Inflammatory macrophage (primary cell): ENCODE data around the gene MAPKAPK2.

ENCODE experiments used
- DNase-seq, 2 donors: peaks; one replicate each; pipeline ENCODE4 v3.0.0-alpha.2; 2020 to 2022

The MAPKAPK2 gene

GRCh38 chr1:206661161-206661820 lies 23.4 kb upstream of the MAPKAPK2 start:
- DNase-seq, result no peak

- no peak for DNase-seq
Measured at GRCh38 chr1:206662396-206663092, 22.2 kb upstream of the MAPKAPK2 start.

DNA sequence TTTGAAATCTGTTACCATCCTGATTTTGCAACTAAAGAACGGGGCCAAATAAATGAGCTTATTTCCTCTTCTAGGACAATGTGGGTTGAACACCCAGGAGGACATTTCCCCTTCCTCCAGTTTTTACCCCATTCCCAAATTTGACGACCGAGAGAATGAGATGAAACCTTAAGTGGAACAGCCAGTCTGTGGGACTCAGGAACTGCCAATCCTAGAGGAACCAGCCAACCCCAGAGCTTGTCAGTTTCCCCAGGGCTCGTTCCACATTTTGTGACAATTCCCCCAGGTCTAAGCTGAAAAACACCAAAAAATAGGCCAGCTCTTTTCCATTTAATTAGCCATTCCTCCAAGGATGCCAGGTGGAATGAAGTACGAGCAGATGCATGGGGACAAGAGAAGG lies 21.3 kb upstream of the MAPKAPK2 start:
- peak; percentile 29 to 35 for DNase-seq

GRCh38 chr1:206663832-206664652 lies 20.7 kb upstream of the MAPKAPK2 start:
- DNase-seq, result peak; percentile 60 to 65

- DNase-seq, result no peak
Measured at GRCh38 chr1:206664740-206665139, 20.0 kb upstream of the MAPKAPK2 start.

DNA sequence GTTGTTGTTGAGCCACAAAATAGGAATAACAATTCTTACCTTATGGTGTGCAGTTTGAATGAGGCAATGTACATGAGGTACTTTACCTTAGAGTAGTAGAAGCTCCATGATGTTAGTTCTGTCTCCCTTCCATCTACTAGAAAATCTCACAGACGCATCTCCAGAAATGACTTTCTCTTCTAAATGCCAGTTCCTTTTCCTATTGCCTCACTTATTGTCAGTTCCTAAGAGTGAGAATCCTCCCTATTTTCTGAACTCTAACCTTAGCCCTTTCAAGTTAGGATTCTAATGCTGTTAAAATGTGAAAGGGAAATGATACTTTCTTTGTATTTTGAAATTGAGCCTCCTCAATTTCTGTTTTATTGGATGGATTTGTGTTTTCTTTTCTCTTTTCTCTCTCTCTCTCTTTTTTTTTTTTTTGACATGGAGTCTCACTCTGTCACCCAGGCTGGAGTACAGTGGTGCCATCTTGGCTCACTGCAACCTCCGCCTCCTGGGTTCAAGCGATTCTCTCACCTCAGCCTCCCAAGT lies 18.6 kb upstream of the MAPKAPK2 start:
- no peak for DNase-seq

- no peak for DNase-seq
Measured at GRCh38 chr1:206666954-206667665, 17.6 kb upstream of the MAPKAPK2 start.

GRCh38 chr1:206668351-206668750 lies 16.4 kb upstream of the MAPKAPK2 start:
- no peak for DNase-seq

DNA sequence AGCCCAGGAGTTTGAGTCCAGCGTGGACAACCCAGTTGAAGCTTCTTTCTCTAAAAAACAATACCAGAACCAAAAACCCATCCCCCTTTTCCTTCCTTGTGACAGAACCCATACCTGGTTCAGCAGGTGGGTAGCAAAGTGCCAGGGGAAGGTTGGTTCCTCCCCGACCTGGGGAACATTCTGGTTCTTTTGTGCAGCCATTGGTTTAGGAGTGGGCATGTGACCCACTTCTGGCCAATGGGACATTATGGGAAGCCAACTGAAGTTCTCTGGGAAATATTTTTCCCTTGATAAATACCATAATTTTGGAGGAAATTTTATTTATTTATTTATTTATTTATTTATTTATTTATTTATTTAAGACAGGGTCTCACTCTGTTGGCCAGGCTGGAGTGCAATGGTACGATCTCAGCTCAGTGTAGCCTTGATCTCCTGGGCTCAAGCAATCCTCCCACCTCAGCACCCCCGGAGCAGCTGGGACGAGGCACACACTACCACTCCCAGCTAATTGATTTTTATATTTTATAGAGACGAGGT lies 15.8 kb upstream of the MAPKAPK2 start:
- no peak for DNase-seq

GRCh38 chr1:206672011-206672688 lies 12.6 kb upstream of the MAPKAPK2 start:
- peak; percentile 28 to 62 for DNase-seq

- DNase-seq, result peak; percentile 78 to 80
Measured at GRCh38 chr1:206672844-206673758, 11.6 kb upstream of the MAPKAPK2 start.

GRCh38 chr1:206674236-206674635 lies 10.5 kb upstream of the MAPKAPK2 start:
- DNase-seq, result no peak

DNA sequence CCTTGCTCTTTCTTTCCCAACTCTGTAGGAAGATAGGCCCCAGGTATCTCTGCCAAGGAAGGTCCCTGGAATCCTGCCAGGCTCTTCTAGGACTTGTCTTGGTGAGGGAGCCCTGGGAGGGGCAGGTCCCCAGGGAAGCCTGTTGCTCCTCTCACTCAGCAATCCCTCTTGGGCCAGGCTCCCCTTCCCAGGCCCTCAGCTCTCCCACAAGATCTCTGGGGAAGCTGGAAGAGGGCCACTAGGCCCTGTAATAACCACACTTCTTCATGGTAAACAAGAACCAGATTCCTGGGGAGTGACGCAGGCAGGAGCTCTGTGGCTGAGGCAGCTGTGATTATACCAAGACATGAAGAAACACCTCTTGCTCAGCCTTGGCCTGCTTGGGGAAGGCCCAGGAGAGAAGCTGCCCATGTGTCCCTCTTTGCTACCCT lies 9.9 kb upstream of the MAPKAPK2 start:
- peak in 1 of 2 donors; percentile 56 for DNase-seq

GRCh38 chr1:206676499-206676898 lies 8.2 kb upstream of the MAPKAPK2 start:
- no peak for DNase-seq

DNA sequence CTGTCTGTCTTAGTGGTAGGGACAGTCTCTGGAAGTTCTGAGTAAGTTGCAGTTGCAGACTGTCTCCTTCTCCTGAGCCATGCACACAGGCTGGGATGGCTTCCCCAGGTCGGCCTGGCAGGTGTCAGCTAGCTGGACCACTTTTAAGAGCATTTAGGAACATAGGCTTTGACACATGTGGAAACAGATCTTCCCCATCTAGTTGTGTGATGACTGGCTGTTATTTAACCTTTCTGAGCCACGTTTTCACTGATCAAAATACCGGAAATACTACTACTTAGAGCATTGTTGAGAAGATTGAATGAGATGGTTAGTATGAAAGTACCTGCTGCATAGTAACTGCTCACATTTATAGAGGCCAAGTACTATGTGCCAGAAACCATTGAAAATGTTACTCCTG lies 6.2 kb upstream of the MAPKAPK2 start:
- no peak for DNase-seq

- DNase-seq, result peak; percentile 73 to 76
Measured at GRCh38 chr1:206679738-206680211, 4.9 kb upstream of the MAPKAPK2 start.

DNA sequence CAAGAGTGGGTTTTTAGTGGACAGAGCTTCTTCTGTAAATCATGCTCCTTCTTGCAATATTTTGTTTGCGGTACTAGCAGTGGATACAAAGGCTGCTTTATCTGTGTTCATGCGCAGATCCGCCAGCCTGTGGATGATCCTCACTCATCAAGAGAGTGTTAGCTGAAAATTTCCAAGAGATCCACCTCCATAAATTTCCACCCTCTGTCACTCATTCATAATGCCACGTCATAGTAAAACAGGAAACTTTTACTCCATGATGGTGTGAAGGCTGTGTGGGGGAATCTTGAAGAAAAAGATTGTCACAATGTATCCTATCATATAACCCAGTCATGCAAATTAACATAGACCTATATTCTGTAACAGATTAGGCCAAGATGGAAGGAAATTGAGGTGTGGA lies 4.4 kb upstream of the MAPKAPK2 start:
- DNase-seq, result peak in 1 of 2 donors; percentile 21

DNA sequence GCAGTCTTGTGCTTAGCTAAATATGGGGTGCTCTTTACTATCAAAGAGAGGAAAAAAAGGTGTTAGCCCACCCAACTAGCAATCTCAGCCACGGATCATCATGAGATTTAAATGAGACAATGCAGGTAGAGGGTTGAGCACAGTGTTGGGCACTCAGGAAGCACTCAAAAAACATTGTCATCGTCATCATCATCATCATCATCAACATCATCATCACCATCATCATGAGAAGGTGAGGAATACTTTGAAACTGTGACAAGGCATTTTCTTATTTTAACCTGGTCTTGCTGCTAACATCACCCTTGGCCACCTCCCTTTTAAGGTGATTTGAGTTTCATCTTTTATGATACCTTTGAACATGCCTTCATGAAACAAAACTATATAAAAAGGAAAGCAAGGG lies 3.3 kb upstream of the MAPKAPK2 start:
- no peak for DNase-seq

DNA sequence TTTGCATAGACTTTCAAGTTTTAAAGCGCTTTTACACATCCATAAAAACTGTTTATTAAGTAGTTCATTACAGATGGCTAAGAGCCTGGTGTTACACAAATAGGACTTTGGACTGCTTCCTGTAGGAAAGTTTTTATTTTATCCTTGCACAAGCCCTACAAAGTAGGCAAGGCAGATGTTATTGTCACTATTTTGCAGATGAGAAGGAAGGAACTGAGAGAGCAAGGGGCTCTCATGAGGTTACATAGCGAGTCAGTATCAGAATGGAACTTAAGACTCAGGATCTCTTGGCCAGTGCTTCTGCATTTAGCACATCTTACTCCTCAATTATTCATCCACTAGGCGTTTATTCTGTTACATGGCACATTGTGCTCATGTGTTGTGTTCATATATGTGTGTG lies 2.6 kb upstream of the MAPKAPK2 start:
- DNase-seq, result no peak

GRCh38 chr1:206683313-206683712 lies 1.4 kb upstream of the MAPKAPK2 start:
- DNase-seq, result no peak
